Astrocyte of the spinal cord (primary cell): Measurements from ENCODE around the gene CLP1.
A peak's percentile ranks its signal among the peaks of the same experiment; 100 is the strongest.

Experiments used
- DNase-seq: peaks from one replicate; pipeline ENCODE4 v3.0.0; 2011; ENCODE audit warnings: low read depth, low spot score
- H3K4me3 ChIP-seq: 2 replicates; pipeline ENCODE4 v1.5.1; 2011; ENCODE audit warnings: low read depth, mild to moderate bottlenecking, low read length, moderate library complexity
- in situ Hi-C: cut with HindIII; loops from 2 replicates; pipeline ENCODE4 v1.10.0; 2017; ENCODE audit warnings: low sequenced_read_pairs
- TF ChIP-seq, protein P1 (sequence below): IDR thresholded peaks from 2 replicates; pipeline ENCODE4 v1.5.1; 2012; ENCODE audit warnings: low read depth, mild to moderate bottlenecking, low read length, inconsistent platforms

Gene CLP1

DNA sequence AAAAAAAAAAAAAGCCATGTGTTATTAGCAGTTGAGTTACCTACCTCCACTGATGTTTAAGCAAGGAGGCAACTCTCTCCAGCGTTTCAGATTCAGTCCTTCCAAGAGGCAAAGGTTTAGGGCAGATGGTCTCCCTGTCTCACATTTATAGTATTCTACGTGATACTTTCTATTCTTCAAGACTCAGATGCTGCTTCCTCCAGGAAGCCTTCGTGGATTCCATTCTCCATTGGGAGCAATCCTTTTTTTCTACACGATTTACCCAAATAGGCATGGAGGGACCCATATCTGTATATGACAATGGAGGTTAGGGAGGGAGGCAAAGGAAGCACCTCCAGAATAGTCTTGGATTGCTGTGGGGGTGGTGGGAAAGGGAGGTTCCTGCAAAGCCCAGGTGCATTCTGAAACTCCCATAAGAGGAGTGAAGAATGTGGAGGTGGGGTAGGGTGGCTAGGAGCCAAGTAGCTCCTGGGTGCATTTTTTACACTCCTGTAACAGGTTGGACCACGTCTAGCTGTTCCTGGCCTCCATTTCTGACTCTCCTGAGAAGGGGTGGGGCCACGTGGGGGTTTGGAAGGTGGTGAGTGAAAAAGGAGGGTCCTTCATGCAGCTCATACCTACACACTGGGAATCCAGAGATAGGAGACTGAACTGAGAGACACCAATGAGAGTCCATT, 24.0 kb upstream of the CLP1 start:
- in situ Hi-C loops = no loop called here
- TF ChIP-seq, protein P1, sequence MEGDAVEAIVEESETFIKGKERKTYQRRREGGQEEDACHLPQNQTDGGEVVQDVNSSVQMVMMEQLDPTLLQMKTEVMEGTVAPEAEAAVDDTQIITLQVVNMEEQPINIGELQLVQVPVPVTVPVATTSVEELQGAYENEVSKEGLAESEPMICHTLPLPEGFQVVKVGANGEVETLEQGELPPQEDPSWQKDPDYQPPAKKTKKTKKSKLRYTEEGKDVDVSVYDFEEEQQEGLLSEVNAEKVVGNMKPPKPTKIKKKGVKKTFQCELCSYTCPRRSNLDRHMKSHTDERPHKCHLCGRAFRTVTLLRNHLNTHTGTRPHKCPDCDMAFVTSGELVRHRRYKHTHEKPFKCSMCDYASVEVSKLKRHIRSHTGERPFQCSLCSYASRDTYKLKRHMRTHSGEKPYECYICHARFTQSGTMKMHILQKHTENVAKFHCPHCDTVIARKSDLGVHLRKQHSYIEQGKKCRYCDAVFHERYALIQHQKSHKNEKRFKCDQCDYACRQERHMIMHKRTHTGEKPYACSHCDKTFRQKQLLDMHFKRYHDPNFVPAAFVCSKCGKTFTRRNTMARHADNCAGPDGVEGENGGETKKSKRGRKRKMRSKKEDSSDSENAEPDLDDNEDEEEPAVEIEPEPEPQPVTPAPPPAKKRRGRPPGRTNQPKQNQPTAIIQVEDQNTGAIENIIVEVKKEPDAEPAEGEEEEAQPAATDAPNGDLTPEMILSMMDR = no peak
- no peak for DNase-seq

DNA sequence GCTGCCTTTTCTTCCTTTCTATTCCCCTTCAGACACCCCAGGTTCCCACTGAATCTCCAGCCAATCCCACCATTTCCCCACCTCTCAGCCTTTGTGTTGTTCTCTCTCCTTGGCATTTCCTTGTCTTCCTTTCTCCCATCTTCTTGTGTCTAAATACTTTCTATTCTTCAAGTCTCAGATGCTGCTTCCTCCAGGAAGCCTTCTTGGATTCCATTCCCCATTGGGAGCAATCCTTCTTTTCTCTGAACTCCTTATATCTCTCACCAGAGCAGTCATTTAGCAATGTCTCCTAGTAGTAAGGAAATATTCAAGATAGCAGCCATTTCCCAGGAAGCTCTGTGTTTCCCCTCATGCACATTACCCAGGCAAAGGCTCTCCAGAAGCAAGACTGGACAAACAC, 23.3 kb upstream of the CLP1 start:
- in situ Hi-C loops = no loop called here
- TF ChIP-seq, protein P1 = no peak
- DNase-seq = no peak
- no peak overlapping the region for H3K4me3 ChIP-seq

More for the DNA sequence above, 24.0 kb upstream of the CLP1 start:
- no peak overlapping the region for H3K4me3 ChIP-seq

DNA sequence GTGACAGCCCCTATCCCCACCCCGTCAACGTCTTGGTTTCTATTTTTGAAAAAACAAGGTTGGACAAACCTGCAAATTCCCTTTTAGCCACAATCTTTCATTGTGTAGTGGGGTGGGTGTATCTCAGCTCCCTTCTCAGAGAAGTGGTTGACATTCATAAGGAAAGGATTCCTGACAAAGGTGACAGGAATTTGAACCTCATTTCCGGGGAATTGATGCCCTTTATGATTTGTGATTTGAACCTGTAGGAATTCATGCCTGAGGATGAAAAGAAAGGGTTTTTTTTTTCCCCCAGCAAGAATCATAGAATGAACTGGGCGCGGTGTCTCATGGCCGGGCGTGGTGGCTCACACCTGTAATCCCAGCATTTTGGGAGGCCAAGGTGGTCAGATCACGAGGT, 22.3 kb upstream of the CLP1 start:
- TF ChIP-seq, protein P1 = no peak
- no peak for DNase-seq
- H3K4me3 ChIP-seq = no peak overlapping the region
- in situ Hi-C loops = no loop called here

DNA sequence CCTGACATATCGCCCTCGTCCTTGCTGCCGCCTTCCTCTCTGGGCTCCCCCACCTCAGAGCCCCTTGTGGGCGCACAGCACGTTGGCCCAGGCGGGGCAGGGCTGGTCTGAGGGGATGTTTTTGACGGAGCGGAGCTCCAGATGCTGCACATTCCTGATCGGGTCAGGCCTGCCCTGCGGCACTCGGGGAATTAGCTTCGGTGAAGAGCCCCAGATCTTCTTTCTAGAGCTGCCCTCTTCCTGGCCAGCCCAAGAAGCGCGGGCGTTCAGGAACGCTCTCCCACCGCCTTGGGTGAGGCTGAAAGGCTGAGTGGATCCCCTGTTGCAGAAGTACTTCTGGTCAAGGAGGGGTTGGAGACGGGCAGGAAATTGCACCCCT, 19.9 kb upstream of the CLP1 start:
- TF ChIP-seq, protein P1 = no peak
- no peak for DNase-seq
- in situ Hi-C loops = no loop called here
- peak overlapping the region; percentile 87 for H3K4me3 ChIP-seq

DNA sequence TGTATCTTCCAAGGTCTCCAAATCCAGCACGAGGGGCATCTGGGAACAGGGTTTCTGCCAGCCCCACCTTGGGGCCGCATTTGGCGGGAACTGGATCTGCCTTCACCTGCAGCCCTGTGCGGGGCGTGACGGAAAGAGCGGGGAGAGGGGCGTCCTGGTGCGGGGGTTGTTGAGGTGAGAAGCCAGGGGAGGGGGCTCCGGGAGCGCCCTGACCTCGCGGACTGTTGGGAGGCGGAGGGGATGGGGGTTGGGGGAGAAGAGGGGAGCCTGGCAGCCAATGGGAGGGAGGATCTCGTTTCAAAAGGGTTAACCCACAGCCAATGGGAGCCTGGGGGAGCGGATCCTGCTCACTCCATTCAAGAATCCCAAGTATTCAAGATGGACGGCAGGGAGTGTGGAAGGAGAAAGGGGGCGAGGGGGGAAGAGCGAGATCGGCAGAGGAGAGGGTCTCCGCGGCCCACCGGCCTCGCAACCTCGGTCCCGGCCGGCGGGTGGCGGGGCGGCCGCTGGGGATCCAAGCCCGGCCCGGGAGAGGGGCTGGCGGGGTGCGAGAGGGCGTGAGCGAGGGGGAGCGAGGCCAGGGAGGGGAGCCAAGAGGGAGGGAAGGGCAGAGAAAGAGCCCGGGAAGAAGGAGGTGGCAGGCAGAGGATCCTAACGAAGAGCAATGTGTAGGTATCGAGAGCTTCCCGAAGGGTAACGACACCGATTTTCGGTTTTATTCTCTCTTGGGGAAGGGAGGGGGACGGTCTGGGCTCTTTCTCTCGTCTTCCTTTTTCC, 19.4 kb upstream of the CLP1 start:
- in situ Hi-C loops = no loop called here
- TF ChIP-seq, protein P1 = no peak
- peak overlapping the region; percentile 87 for H3K4me3 ChIP-seq
- DNase-seq = peak; percentile 84

DNA sequence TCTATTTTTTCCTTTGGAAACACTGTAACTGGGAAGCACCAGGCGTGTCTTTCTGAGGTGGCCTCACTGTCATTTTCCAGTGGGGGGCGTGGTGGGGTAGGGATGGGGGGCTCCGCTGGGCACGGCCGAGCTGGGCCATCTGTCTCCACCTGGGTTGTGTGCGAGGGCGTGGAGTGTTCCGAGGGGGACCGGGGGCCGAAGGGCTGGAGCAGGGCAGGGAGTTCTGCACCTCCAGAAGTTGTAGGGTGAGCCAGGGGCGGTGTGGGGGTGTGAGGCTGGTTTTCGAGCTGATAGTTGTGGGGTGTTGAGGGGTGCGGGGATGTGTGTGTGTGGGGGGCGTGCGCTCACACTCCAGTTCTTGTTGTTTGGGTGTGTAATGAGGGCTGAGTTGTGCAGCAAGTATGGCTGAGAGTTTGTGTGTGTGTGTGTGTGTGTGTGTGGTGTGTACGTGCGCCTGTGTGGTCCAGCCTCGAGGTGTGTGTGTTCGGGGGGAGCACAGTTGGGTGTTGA, 18.7 kb upstream of the CLP1 start:
- TF ChIP-seq, protein P1 = no peak
- DNase-seq = no peak
- in situ Hi-C loops = no loop called here

More for the DNA sequence above, 18.7 kb upstream of the CLP1 start:
- H3K4me3 ChIP-seq = peak overlapping the region; percentile 87
